NCI-H345 treated with DMSO at 0.1 percent for 48 hours (cell line): Measurements from ENCODE around the gene ASAP3.

Experiments used
- DNase-seq: peaks from one replicate; lab custom pipeline; 2025; ENCODE audit not compliant: unreplicated experiment; lab: John Stamatoyannopoulos, UW

Gene ASAP3

DNA sequence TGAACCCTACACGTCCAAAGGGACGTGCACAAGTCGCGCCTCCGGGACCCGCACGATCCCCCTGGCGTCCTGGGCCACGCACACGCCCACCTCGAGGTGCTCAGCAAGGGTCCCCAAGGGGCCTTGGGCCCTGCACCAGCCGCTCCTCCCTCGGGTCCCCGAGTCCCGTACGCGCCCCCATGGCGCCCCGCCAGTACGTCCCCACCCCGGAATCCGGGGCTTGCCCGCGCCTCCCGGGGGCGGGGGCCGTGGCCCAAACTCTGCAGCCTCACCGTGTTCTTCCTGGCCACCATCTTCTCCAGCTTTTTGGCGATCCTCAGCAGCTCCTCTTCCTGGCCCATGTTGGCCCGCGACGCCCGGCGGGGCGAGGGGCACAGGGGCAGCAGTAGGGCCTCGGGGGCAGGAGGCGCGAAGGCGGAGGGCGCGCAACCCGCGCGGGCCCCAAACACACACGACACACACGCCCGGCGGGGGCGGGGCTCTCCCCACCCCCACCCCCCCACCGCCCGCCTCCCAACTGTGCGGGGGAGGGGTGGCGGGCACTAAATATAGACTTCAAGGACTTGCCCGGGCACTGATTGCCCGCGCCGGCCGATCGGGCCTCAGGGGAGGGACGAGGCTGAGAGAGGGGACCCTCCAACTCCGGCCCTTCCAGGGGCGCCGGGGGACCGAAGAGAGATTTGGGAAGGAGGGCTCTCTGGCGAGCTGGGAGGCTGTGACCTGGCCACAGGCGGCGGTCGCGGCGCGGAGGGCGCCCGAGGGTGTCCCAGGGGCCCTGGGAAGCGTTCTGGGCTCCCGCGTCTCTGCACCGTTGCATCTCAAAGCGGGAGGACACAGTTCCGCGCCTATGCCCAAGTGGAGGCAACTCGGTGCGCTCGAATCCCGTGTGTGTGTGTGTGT, 59.4 kb downstream of the ASAP3 start, which contains the start of gene TCEA3:
TSS of gene TCEA3 (minus strand) at position 456 of the 900 bp plus-strand sequence. CDS start at position 341, 115 bp downstream.
- no peak for DNase-seq

DNA sequence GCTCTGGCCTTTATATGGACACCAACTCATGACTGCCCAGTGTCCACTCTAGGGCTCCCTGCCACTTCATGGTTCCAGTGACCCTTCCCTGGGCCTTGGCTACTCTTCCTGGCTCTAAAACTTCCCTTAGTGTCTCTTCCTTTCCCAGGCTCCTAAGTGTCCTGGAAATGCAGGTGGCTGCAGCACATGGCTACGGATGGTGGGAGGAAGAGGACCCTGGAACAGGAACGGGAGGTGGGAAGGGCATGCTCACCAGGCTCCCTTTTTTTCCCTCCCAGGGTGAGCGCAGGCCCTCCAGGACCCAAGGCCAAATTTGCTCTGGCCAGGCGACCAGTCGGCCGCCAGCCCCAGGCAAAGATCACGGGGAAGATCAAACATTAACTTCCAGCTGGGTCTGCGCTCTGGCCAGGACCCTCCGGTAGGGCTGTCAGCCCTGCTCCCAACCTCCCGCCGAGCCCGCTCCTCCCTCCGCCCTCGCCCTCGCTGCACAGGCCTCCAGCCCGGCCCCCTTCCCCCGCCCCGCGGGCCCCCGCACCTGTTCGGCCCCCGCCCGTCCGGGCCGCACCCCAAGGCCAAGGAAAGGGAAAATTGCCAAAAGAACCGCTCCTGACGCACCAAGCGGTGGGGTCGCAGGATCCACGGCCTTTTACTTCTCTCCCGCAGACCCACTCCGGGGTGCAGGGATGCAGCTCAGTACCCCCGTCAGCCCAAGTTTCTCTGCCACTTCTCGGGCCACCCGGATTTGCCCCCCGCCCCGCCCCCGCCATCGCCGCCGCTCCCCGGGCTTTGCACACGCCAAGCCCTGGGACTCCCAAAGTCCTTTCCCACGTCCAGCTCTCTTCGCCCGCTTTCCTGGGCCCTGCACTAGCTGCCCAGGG, 60.3 kb downstream of the ASAP3 start:
- DNase-seq: no peak

DNA sequence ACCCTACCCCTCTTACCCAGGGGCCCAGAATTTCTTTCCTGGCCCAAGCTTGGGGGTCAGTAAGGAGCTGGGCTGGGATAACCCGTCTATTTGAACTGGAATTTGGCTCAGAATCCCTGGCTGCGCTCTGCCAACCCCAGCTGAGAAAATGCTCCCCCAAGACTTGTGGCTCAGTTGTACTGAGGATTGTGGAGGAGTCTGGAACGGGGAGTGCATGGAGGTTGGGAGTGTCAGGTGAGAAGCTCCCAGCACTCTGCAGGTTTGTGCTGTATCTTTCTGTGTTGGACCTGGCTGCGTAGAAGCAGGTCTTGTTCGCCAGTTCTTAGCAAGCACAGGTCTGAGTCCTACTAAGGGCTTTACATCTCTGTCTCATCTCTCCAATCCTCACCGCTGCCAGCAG, 61.0 kb downstream of the ASAP3 start:
- no peak for DNase-seq

DNA sequence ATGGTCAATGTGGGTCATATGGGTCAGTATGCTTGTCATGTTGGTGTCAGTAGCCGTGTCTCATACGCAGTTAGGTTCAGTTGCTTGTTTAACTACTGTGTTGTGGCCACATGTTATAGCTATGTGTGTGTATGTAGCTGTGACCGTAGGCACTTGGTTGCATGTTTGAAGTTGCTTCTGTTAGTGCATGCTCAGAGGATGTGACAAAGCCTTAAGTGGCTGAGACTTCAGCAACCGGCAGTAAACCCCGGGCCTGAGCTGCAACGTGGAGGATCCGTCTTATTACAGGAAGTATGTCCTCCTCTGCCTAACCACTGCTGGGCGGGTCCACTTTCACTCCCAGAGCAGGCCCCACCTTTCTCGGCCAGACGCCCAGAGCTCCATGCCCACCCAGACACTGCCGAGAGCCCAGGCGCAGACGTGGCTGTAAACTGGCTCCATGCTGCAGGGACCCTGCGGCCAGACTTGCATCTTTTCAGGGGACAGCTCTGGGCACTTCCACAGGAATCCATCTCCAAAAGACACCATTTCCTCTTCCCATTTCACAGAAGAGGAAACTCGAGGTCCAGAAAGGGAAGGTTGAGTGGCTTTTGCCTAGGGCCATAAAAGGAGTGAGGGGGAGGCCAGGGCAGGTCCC, 61.6 kb downstream of the ASAP3 start:
- no peak for DNase-seq

DNA sequence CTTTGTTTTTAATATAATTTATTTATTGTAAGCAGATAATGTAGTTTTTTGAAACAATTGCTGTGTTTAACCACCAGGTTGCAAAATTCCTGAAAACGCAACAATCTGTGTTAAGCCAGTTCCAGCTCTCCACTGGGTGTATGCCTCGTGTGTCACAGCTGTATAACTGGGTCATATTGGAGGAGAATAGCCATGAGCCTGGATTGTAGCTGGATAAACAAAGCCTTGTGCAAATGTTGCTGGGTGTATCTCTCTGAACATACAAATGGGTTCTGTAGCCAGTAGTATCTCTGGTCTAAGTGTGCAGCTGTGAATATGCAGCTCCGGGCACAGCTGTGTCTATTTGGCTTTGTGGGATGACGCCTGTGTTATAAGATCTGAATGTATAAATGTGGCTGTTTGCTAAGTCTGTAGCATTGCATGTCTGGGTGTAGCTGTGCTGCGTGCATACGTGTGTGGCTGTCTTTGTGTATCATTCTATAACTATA, 62.2 kb downstream of the ASAP3 start:
- DNase-seq: no peak

DNA sequence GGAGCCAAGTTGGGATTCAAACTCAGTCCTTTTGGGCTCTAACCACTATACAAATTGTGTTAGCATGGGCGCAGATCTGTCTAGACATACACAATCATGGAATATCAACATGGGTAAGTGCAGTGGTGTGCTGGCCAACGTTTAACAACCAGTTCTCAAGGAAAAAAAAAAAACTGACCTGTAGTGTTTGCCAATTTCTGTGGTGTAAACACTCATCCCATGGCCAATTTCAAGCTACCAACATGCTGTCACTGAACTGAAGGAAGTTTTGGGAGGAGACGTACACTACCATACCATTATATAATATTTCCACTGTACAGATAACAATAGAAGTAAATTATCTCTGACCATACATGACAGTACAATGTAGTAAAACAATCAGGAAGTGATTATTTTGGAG, 62.6 kb downstream of the ASAP3 start:
- no peak for DNase-seq

DNA sequence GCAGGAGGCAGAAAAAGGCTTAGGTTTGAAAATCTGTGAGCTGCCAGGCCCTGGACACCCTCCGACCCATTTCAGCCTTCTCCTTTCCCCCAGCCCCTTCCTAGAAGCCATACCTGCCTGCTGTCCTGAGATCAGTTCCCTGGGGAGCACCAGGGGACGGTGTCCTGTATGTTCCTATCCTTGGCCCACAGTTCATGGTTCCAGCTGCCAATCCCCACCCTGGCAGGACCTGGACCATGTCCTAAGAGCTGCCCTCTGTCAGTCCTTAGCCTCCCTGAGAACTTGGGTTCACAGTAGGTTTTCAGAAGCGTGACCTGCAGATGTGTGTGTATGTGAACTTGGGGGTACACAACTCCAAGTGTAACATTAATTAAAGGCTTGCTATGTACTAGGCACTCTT, 63.2 kb downstream of the ASAP3 start:
- no peak for DNase-seq

DNA sequence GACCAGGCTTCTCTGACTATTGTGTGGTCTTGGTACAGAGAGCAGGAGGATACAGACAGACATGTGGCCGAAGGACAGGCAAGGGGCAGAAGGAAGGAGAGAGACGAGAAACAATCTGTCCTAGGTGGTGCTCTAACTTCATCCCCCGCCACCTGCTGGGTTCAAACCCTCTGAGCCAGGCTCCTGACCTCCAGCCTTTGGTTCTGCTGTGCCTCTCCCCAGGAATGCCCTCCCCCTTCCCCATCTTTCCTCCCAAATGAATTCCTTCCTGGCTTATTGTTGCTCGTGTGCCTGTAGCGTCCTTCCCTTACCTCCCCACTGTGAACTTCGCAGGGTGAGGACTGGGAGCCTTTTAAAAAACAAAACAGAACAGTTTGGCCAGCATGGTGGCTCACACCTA, 64.8 kb downstream of the ASAP3 start:
- DNase-seq: no peak

DNA sequence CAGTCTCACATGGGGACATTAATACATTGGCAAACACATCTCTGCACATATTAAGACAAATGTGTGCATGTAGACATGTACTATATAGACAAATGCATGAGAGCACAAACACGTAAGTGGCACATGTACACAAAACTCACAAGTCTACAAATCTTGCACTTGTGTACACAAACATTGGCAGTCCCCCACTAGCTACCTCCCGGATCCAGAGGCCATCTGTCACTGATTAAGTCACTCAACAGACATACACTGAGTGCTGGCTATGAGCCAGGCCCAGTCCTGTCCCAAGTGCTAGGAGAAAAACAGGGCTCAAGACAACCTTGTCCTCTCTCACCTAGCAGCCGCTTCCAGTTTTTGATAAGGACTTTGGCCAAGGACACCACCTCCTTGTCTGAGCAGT, 66.4 kb downstream of the ASAP3 start:
- DNase-seq: no peak

DNA sequence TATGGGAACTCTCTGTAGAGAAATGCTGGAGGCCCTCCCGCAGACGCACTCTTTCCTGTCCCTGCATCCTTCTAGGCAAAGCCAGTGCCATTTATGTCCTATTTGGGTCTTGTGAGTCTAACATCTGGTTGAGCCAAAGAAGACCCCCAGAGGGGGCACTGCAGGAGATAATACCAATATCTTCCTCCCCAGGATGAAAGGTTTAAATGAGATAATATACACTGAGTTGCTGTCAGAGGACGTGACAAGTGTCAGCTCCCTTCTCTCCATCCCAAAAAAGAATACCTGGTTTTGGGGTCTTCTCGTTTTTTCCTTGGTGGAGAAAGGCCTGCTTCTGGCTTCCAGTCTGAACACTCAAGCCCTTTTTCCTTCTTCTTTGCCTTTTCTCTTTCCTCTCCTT, 67.0 kb downstream of the ASAP3 start:
- no peak for DNase-seq

DNA sequence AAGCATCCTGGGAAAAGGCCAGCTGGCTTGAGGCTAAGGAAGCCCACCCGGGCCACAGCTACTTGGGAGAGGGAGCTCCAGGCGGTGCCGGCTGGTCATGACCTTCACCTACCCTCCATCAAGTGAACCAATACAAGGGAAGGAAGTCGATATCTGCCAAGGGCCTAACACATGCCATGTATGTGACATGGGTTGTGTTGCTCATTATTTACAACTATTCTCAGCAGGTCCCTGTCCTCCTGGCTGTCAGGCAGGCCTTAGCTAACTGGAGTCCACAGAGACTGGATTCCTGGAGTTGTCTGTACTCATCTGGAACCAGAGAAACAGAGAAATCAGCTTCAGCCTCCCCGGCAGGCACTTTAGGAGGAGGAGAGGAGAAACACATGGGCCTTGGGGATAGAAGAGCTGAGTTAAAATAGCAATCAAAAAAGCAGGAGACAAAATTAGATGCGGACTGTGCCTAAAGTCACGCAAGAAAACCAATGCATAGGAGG, 75.1 kb downstream of the ASAP3 start:
- no peak for DNase-seq

DNA sequence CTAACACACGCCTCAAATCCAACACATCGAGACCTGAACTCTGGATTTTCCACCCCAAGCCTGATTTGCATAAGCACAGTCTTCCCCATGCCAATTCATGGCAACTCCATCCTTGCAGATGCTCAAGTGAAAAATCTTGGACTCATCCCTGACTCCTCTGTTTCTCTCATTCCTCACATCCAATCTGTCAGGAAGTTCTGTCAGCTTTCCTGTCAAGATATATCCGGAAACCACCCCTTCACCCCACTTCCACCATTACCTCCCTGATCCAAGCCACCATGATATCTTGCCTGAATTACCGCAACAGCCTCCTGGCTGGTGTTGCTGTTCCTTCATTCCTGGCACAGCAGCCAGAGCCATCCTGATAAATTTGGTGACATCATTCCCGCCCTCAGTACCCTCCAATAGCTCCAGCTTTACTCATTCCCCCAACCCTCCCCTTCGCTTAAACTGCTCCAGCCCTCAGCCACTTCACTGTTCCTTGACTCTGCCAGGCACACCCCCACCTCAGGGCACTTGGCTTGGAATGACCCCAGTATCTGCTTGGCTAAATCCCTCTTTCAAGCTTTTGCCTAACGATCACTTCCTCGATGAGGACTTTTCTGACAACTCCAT, 76.9 kb downstream of the ASAP3 start:
- no peak for DNase-seq

DNA sequence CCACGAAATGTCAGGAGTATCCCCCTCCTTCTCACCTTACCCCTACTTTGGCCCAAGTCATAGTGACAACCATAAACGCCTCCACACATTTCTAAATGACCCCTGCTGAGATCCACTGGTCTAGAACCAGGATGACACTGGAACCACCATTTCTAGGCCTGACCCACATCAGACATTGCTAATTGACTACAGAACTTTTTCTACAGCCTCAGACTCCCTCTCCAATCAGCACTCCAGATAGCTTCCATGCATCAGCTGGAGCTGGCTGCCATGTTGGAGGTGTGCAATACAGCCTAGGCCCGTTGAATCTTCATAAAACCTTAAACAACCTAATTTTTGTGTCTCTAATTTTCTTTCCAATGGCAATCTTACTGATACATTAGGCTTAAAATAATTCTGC, 78.0 kb downstream of the ASAP3 start:
- DNase-seq: no peak

DNA sequence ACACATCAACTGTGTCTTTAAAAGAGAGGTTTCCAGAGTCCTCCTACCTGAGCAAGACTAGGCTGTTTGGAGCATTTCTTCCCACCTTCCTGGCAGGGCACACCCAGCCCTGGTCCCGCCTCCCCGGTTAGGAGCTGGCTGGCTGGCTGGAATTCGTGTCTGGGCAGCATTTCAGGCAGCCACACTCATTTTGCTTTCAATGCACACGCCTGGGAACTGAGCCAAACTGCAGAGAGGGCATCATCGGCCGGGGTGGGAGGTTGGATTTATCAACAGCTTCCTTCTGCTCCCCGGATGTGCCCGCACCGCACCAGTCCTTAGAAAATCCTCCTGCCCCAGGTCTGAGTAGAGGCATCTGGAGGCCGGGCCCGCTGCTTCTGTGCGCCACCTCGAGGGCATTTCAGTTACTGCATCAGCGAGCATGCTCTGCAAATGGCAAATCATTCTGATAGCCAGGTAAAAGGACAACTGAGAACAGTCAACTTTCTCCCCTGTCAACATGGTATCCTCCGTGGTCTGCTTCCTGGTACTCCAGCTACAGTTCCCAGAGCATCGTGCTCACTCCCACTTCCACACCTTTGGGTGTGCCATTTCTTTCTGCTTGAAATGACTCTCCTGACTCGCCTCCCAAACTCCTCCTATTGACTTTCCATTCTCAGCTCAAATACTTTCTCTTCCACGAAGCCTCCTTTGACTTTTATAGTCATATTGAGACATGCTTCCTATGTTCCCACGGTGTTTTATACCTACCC, 80.1 kb downstream of the ASAP3 start:
- DNase-seq: peak; percentile 95

DNA sequence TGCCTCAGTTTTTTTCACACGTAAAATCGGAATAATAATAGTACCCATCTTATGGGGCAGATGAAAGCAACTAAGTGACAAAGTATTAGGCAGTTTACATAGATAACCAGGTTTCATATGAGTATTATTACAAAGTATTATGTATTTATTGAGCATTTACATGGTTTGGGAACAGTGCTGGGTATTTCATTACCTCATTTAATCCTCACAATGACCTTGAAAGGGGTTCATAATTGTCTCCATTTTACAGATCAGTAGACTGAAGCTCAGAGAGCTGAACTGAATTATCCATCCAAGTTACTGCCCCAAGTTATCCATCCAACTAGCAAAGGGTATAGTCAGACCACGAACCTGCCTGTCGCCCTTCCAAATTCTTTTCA, 80.6 kb downstream of the ASAP3 start:
- DNase-seq: no peak

DNA sequence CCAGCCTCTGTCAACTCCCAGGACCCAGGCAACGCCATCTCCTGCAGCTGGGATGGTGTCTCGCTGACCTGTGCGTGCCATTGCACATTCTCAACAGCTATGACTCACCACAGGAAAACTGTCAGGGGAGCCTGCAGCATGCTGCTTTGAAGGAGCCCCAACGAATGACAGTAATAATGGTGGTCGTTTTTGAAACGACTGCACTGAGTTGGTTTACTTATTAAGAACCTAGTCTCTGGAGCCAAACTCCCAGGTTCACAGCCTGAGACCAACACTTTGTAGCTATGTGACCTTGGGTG, 81.0 kb downstream of the ASAP3 start:
- no peak for DNase-seq

DNA sequence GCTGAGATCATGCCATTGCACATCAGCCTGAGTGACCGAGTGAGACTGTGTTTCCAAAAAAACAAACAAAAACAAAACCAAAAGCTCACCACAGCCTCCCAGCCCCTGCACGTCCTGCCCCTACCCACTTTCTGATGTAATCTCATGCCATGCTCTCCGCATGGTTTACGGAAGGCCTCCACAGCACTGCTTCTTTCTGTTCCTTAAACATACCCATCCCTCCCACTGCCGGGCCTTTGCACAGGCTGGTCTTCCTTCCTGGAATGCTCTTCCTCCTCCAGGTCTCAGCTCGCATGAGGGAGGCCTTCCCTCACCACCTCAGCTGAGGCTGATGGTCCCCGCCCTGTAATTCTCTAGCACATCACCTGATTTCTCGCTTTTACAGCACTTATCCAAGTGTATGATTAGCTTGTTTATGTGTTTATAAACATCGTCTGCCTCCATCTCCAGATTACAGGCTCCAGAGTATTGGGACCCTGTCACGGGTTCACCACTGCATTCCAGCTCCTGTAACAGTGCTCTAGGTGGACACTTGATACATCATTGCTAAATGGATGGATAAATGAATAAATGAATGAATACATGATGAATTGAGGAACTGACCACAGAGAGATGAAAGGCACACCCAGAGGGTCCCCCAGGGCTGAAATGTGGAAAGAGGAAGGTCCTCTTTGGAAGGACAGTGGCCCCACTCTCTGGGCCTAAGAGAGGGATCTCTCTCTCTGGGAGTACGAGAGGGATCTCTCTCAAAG, 81.5 kb downstream of the ASAP3 start:
- no peak for DNase-seq

DNA sequence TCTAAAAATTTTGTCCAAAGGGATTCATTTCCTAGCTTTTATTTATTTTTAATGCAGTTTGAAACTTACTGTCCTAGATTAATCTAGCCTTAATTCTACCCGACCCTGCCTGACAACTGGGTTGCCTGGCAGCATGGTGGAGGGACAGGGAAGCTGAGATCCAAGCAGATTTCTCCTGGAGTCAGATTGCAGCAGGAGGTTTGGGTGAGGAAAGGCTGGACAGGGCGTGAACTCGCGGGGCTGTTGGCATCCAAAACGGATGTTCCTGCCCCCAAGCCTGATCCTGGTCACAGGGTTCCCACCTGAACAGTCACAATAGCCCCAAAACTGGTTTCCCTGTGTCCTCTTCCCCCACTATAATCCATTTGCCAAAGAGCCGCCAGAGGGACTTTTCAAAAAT, 82.7 kb downstream of the ASAP3 start:
- DNase-seq: no peak

DNA sequence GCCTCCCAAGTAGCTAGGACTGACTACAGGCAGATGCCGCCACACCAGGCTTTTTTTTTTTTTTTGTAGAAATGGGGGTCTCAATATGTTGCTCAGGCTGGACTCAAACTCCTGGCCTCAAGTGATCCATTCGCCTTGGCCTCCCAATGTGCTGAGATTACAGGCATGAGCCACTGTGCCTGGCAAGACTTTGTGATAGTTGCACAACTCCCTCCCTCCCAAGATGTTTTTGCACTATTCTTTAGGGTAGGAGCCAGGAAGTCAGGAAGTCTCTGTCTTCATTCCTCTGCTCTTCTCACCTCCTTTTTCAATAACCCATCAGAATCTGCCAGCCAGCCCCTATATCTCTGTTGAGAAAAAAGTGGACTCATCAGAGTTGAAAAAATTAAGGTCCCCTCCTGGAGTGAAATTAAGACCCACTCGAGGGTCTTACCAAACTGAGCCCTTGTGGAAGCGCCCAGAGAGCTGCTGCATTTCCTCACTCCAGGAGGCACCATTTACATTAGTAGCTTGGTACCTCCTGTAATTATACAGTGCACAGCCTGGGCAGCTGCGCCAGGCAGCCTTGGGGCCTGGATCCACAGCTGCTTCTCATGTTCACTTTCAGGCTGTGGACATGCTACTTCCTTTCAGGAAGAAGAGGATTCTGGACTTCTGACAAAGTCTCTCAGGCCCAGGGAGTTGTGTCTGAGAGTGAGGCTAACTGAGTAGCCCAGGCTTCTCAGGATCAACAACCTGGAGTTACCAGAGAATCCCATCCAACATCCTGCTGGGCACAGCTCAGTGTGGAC, 83.5 kb downstream of the ASAP3 start:
- no peak for DNase-seq
